OCI-LY7 (cell line): ENCODE results near the gene GOLGA3. TPM values are rescaled to one million over a fixed set of nuclear protein-coding genes. Genes with fewer than 3 reads are reported as not detected.

ENCODE experiments used
- BruUV-seq: library from RNA; stranded (reverse); fragments of 400-500 nt; replicated peaks from 2 replicates; lab custom pipeline; 2021; lab: Mats Ljungman, UMichigan
- CTCF ChIA-PET: fragments of 300-600 bp; sonication (Branson Sonifier 250); formaldehyde crosslinking; loops from one replicate; lab custom pipeline; 2022; ENCODE audit warnings: antibody characterized with exemption; ENCODE audit not compliant: unreplicated experiment; lab: Charles Lee
- POLR2A ChIA-PET: fragments of 300-600 bp; sonication (Branson Sonifier 250); formaldehyde crosslinking; loops from one replicate; lab custom pipeline; 2022; ENCODE audit warnings: antibody characterized with exemption; lab: Charles Lee
- DNase-seq: peaks from one replicate; pipeline ENCODE4 v3.0.0-alpha.2; 2015; ENCODE audit warnings: low spot score
- H2AFZ ChIP-seq: fragments of 200-600 bp; sonication (generic), shearing (Covaris generic); 2 replicates; pipeline ENCODE4 v1.6.1; 2014; ENCODE audit warnings: mild to moderate bottlenecking, antibody characterized with exemption, low read length, moderate library complexity
- H3K27ac ChIP-seq: fragments of 200-600 bp; sonication (generic); 2 replicates; pipeline ENCODE4 v1.5.1; 2014; ENCODE audit warnings: mixed run types, low read depth, mild to moderate bottlenecking, moderate library complexity, low read length, inconsistent platforms; ENCODE audit not compliant: poor library complexity, severe bottlenecking
- H3K36me3 ChIP-seq: fragments of 200-600 bp; sonication (generic); 2 replicates; pipeline ENCODE4 v1.6.1; 2014; ENCODE audit warnings: mild to moderate bottlenecking, antibody characterized with exemption, low read length, moderate library complexity, mixed read lengths; ENCODE audit not compliant: insufficient read depth
- H3K4me1 ChIP-seq: fragments of 200-600 bp; sonication (generic); 2 replicates; pipeline ENCODE4 v1.5.1; 2014; ENCODE audit warnings: mild to moderate bottlenecking, low read length; ENCODE audit not compliant: insufficient read depth, poor library complexity, severe bottlenecking
- H3K4me2 ChIP-seq: fragments of 200-600 bp; sonication (generic); 2 replicates; pipeline ENCODE4 v1.6.1; 2014; ENCODE audit warnings: mild to moderate bottlenecking, low read length
- H3K4me3 ChIP-seq: fragments of 200-600 bp; sonication (generic); 2 replicates; pipeline ENCODE4 v1.5.1; 2014; ENCODE audit warnings: mild to moderate bottlenecking, low read depth, low read length; ENCODE audit not compliant: poor library complexity, severe bottlenecking
- H3K79me2 ChIP-seq: fragments of 200-600 bp; sonication (generic); 2 replicates; pipeline ENCODE4 v1.6.1; 2016; ENCODE audit warnings: low read depth, mild to moderate bottlenecking, low read length, moderate library complexity, mixed read lengths; ENCODE audit not compliant: insufficient read depth
- H3K9me2 ChIP-seq: fragments of 200-600 bp; sonication (generic); 2 replicates; pipeline ENCODE4 v1.6.1; 2016; ENCODE audit warnings: mild to moderate bottlenecking, low read length, mixed read lengths; ENCODE audit not compliant: insufficient read depth
- H3K9me3 ChIP-seq: fragments of 200-600 bp; sonication (generic); 2 replicates; pipeline ENCODE4 v1.6.1; 2014; ENCODE audit warnings: mild to moderate bottlenecking, mixed run types, low read length, mixed read lengths
- H4K20me1 ChIP-seq: fragments of 200-600 bp; sonication (generic); 2 replicates; pipeline ENCODE4 v1.6.1; 2014; ENCODE audit warnings: mild to moderate bottlenecking, antibody characterized with exemption, low read length, moderate library complexity, mixed read lengths; ENCODE audit not compliant: insufficient read depth
- EZH2phosphoT487 ChIP-seq: fragments of 200-600 bp; sonication (generic); IDR thresholded peaks from 2 replicates; pipeline ENCODE4 v1.6.1; 2018; ENCODE audit warnings: low read depth, borderline replicate concordance, mild to moderate bottlenecking, mixed run types, antibody characterized with exemption, low read length, moderate library complexity, mixed read lengths
- intact Hi-C: fragments of 100-400 bp; cut with micrococcal nuclease; formaldehyde crosslinking; loops from one replicate; pipeline ENCODE4 v1.10.0; 2022; ENCODE audit not compliant: unreplicated experiment
- total RNA-seq, 2 experiments: library from RNA; depleted of rRNA in 1 of 2; stranded (reverse); fragments of >200 nt in 1 of 2; shearing (Covaris generic) in 1 of 2; gene quantifications; 2 replicates each; pipeline ENCODE4 v1.2.3, GENCODE V29; 2014 to 2022
- TF ChIP-seq, protein P1 (sequence below): fragments of 200-600 bp; sonication (generic); conservative IDR thresholded peaks from 2 replicates; pipeline ENCODE4 v1.5.1; 2014; ENCODE audit warnings: mild to moderate bottlenecking, antibody characterized with exemption, low read length, moderate library complexity, mixed read lengths

Gene GOLGA3
- total RNA-seq, 2 experiments from 2014 or later: 51.2 to 77.9 TPM

DNA sequence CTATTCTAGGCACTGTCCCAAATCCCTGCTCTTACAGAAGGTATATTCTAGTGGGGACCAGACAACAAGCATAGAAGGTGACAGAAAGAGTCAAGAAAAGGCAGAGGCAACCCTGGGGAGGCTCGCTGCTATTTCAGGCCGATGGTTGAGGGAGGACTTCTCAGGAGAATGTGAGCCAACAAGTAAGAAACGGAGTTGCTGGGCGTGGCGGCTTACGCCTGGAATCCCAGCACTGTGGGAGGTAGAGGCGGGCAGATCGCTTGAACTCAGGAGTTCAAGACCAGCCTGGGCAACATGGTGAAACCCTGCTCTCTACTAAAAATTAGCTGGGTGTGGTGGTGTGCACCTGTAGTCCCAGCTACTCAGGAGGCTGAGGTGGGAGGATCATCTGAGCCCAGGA lies 4.7 kb upstream of the GOLGA3 start:
- CTCF ChIA-PET: no interaction called here
- TF ChIP-seq EZH2phosphoT487: no peak
- TF ChIP-seq, protein P1, sequence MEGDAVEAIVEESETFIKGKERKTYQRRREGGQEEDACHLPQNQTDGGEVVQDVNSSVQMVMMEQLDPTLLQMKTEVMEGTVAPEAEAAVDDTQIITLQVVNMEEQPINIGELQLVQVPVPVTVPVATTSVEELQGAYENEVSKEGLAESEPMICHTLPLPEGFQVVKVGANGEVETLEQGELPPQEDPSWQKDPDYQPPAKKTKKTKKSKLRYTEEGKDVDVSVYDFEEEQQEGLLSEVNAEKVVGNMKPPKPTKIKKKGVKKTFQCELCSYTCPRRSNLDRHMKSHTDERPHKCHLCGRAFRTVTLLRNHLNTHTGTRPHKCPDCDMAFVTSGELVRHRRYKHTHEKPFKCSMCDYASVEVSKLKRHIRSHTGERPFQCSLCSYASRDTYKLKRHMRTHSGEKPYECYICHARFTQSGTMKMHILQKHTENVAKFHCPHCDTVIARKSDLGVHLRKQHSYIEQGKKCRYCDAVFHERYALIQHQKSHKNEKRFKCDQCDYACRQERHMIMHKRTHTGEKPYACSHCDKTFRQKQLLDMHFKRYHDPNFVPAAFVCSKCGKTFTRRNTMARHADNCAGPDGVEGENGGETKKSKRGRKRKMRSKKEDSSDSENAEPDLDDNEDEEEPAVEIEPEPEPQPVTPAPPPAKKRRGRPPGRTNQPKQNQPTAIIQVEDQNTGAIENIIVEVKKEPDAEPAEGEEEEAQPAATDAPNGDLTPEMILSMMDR: no peak
- Histone ChIP-seq H4K20me1 (no peaks in the 10 kb centered on the region), H2AFZ (no peak overlapping the region), H3K4me2 (no peak overlapping the region), H3K79me2 (peaks cover 1% of the 10 kb centered on the region), H3K4me1 (peaks cover 17% of the 10 kb centered on the region), H3K36me3 (peaks cover 3% of the 10 kb centered on the region; the same call in 1 of the 2 replicates), H3K4me3 (no peak overlapping the region), H3K9me2 (no peaks in the 10 kb centered on the region), H3K9me3 (no peaks in the 10 kb centered on the region), H3K27ac (no peak overlapping the region)
- intact Hi-C loops: no loop called here
- no TSS peak for BruUV-seq
- no peak for DNase-seq
- POLR2A ChIA-PET: no interaction called here

DNA sequence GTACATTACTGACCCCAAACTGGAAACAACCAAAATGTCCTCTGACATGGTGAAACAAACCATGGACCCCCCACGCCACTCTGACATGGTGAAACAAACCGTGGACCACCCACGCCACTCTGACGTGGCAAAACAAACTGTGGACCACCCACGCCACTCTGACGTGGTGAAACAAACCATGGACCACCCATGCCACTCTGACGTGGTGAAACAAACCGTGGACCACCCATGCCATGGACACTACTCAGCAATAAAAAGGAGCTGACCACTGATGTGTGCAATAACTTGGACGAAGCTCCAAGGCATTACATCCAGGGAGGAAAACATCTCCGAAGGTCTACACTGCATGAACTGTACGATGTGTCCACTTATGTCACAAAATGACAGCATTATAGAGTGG lies 3.1 kb upstream of the GOLGA3 start:
- no peak for DNase-seq
- Histone ChIP-seq H3K27ac (no peak overlapping the region), H4K20me1 (peaks cover 10% of the 10 kb centered on the region; the same call in 1 of the 2 replicates), H2AFZ (no peak overlapping the region), H3K9me3 (no peaks in the 10 kb centered on the region), H3K9me2 (no peaks in the 10 kb centered on the region), H3K36me3 (peaks cover 12% of the 10 kb centered on the region; the same call in 1 of the 2 replicates), H3K4me1 (peaks cover 22% of the 10 kb centered on the region), H3K4me3 (no peak overlapping the region), H3K79me2 (peaks cover 17% of the 10 kb centered on the region), H3K4me2 (no peak overlapping the region)
- no TSS peak for BruUV-seq
- CTCF ChIA-PET: no interaction called here
- POLR2A ChIA-PET: no interaction called here
- intact Hi-C loops: no loop called here
- no peak for TF ChIP-seq EZH2phosphoT487
- TF ChIP-seq, protein P1: no peak
